Measurements from ENCODE around the gene CREBL2.

CREBL2 gene

DNA sequence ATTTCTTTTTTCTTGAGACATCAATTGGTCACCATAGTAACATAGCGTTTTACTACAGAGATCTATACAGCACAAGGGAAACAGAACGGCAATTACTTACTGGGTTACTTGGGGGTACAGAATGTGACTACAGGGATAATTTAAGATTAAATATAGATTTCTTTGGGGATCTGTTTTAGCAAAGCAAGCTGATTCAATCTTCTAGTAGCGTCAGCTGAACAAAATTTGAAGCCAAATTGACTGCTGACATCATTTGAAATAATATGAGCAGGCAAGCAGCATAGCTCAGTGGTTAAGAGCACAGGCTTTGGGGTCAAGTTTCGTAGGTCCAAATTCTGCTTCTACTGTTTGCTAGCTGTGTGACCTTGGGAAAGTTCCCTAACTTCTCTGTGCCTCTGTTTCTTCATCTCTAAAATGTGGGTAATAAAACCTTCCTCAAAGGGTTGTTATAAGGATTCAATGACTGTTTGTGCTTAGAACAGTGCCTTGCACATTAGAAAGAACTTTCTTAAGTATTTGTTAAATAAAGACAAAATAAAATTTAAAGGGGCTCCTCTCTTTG is 71.5 kb downstream of the CREBL2 start:
- no peak for DNase-seq (ENCODE audit: insufficient read length, low spot score)
- FAIRE-seq, result no peak

DNA sequence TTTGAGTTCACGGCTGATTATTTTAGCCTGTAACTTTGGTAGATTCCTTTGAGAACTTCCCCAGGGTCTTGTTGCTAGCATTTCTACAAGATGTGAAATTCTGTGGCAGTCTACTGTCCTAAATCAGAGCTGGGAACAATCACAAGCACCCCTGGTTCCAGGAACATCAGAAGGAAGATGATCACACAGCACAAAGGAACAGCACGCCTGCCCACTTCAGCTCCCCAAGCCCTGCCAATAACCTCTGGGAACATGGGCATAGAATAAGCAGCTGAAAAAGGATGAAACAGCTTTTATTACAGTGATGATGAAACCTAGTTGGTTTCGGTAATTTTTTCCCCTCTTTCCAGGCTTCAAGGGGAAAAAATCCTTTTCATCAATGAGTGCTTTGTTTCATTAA is 72.0 kb downstream of the CREBL2 start:
- FAIRE-seq (no peak), DNase-seq (ENCODE audit: insufficient read length, low spot score) (no peak)
- TF ChIP-seq POU2F2 (IDR thresholded peaks at IDR 0.05; ENCODE audit: low read depth, low read length) (no peak), SPI1 (IDR thresholded peaks at IDR 0.05; ENCODE audit: low read depth, low read length) (no peak), TAF1 (IDR thresholded peaks at IDR 0.05; ENCODE audit: low read depth, low read length) (no peak), PAX5 (IDR thresholded peaks at IDR 0.05; ENCODE audit: insufficient read depth, low read length, severe bottlenecking) (no peak), POLR2AphosphoS5 (IDR thresholded peaks at IDR 0.05; ENCODE audit: low read depth, low read length) (no peak), POLR2A (IDR thresholded peaks at IDR 0.05; ENCODE audit: low read depth, low read length) (no peak)

More for the DNA sequence above, 71.5 kb downstream of the CREBL2 start:
- TF ChIP-seq POLR2A (IDR thresholded peaks at IDR 0.05; ENCODE audit: low read depth, low read length) (no peak), SPI1 (IDR thresholded peaks at IDR 0.05; ENCODE audit: low read depth, low read length) (no peak), POU2F2 (IDR thresholded peaks at IDR 0.05; ENCODE audit: low read depth, low read length) (no peak), POLR2AphosphoS5 (IDR thresholded peaks at IDR 0.05; ENCODE audit: low read depth, low read length) (no peak), TAF1 (IDR thresholded peaks at IDR 0.05; ENCODE audit: low read depth, low read length) (no peak), PAX5 (IDR thresholded peaks at IDR 0.05; ENCODE audit: insufficient read depth, low read length, severe bottlenecking) (no peak)

DNA sequence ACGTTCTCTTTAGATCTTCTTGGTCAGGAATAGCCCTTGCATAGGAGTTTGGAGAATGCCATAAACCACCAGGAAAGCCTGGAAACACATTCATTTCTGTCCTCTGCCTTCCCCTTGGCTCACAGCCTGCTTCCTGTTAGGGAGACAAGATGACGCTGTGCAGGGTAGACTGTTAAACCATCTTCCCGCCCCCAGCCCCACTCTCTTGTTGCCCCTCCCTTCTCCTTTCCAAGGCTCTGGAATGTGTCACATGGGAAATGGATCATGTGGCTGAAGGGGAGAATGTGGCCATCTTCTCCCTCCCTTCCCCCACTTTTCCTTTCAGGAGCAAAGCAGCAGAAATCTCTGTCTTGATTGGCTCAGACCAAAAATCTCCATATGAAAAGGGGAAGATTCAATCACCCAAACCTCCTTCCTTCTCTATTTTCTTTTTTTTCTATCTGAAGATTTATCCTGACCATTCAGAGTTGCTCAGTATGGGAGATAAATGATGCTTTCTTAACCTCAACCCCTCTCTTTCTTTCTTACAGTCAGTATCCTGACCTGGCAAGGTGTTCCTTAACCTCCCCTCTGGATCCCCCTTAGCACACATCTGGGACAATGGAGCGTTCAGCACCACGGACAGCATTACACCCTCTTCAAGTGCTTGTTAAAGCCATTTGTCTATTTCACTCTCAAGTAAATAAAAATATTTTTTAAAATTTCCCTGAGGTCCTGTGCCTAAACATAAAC is 72.9 kb downstream of the CREBL2 start:
- DNase-seq (ENCODE audit: insufficient read length, low spot score) (no peak), FAIRE-seq (peak; percentile 55)
- no peak for TF ChIP-seq TAF1 (IDR thresholded peaks at IDR 0.05; ENCODE audit: low read depth, low read length)
- TF ChIP-seq POU2F2 (IDR thresholded peaks at IDR 0.05; ENCODE audit: low read depth, low read length), result no peak
- no peak for TF ChIP-seq PAX5 (IDR thresholded peaks at IDR 0.05; ENCODE audit: insufficient read depth, low read length, severe bottlenecking)
- TF ChIP-seq POLR2A (IDR thresholded peaks at IDR 0.05; ENCODE audit: low read depth, low read length), result no peak
- no peak for TF ChIP-seq SPI1 (IDR thresholded peaks at IDR 0.05; ENCODE audit: low read depth, low read length)
- TF ChIP-seq POLR2AphosphoS5 (IDR thresholded peaks at IDR 0.05; ENCODE audit: low read depth, low read length), result no peak

DNA sequence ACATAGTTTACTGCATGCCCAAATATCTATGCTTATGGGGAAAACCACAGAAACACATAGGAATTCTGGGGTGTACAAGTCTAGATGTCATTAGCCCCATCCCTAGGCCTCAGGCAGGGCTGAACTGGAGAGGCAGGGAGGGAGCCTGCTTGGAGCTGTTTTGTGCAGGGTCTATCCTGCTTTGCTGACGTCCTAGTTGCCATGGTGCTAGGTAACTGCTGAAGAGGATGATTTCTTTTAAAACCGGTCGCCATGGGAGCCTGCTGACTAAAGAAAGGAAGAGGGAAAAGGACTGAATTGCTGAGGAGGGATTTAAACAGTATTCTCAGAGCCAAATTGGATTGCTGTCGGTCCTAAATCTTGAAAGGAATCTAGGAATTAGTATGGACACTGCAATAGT is 73.6 kb downstream of the CREBL2 start:
- TF ChIP-seq POLR2AphosphoS5 (IDR thresholded peaks at IDR 0.05; ENCODE audit: low read depth, low read length), result no peak
- TF ChIP-seq POLR2A (IDR thresholded peaks at IDR 0.05; ENCODE audit: low read depth, low read length), result no peak
- no peak for FAIRE-seq
- DNase-seq (ENCODE audit: insufficient read length, low spot score), result no peak

DNA sequence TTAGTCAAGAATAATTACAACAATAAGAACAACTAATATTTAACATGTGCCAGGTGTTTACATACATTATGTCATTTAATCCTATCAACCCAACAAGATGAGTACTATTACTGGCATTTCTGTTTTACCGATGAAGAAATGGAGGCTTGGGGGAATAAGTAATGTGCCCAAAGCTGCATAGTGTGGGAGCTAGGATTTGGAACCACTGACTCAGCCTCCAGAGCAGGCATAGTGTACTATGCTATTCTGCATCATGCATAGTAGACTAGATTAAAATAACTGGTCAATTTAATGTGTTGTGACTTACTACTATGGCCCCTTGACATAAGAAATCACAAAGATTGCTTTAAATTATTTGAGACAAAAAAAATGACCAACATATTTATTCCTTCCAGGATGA is 74.8 kb downstream of the CREBL2 start:
- no peak for FAIRE-seq
- no peak for DNase-seq (ENCODE audit: insufficient read length, low spot score)
- TF ChIP-seq PAX5 (IDR thresholded peaks at IDR 0.05; ENCODE audit: insufficient read depth, low read length, severe bottlenecking) (no peak), TAF1 (IDR thresholded peaks at IDR 0.05; ENCODE audit: low read depth, low read length) (no peak), POU2F2 (IDR thresholded peaks at IDR 0.05; ENCODE audit: low read depth, low read length) (no peak), POLR2AphosphoS5 (IDR thresholded peaks at IDR 0.05; ENCODE audit: low read depth, low read length) (no peak), SPI1 (IDR thresholded peaks at IDR 0.05; ENCODE audit: low read depth, low read length) (no peak), POLR2A (IDR thresholded peaks at IDR 0.05; ENCODE audit: low read depth, low read length) (no peak)

DNA sequence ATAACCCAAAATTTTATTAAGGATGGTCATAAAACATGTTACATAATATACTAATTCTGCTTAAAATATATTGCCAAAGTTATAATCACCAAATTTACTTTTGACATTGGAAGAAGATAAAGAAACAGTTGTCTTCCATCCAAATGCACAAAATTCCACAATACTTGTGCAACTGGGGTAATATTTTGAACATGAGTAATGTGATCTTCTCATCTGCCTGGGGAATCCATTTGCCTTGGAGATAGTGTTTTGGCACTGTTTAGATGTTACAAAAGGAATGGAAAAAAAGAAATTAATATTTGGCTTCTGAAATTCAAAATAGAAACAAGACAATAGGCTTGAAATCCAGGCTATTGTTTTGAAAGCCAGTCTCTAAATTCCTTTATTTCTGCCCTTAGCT is 75.2 kb downstream of the CREBL2 start:
- FAIRE-seq (no peak), DNase-seq (ENCODE audit: insufficient read length, low spot score) (no peak)
- TF ChIP-seq SPI1 (IDR thresholded peaks at IDR 0.05; ENCODE audit: low read depth, low read length) (no peak), POU2F2 (IDR thresholded peaks at IDR 0.05; ENCODE audit: low read depth, low read length) (no peak), POLR2A (IDR thresholded peaks at IDR 0.05; ENCODE audit: low read depth, low read length) (no peak), TAF1 (IDR thresholded peaks at IDR 0.05; ENCODE audit: low read depth, low read length) (no peak), PAX5 (IDR thresholded peaks at IDR 0.05; ENCODE audit: insufficient read depth, low read length, severe bottlenecking) (no peak), POLR2AphosphoS5 (IDR thresholded peaks at IDR 0.05; ENCODE audit: low read depth, low read length) (no peak)

DNA sequence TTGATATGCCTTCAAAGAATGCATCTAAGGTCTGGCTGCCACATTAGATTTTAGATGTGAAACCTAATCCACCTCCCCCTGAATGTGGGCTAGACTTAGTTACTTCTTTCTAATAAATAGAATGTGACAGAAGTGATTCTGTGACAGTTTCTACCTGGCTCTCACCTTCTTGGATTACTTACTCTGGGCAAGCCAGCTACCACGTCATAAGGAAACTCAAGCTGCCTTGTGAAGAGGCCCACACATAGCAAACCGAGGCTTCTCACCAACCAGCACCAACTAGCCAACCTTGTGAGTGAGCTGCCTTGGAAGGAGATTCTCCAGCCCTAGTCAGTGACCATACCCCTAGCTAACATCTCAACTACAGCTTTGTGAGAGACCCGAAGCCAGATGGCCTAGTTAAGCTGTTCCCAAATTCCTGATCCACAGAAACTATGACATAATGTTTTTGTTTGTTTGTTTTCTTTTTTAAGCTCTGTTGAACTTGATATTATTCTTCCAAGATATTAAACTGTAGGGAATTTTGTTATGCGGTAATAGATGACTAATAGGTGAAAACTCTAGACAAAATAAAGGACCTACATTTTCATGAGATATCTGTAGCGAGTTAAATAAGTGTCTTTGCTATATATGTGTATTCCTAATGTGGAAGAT is 78.1 kb downstream of the CREBL2 start:
- DNase-seq (ENCODE audit: insufficient read length, low spot score), result no peak
- FAIRE-seq, result no peak

DNA sequence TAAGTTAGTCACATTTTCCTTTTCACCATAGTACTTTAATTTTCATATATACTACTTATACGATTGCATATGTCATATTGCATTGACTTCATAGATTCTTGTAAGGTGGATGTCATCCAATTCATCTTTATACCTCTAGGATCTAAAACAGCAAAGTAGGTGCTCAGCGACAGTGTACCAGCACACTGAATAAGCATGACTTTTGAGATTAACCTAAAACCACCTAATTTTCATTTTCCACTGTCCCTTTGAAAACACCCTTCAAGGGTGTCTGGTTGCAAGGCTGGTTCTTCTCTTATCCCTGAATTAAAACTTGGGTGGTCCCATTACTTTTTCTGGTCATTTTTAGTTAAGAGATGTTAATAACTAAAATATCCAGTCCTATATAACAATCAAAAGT is 79.9 kb downstream of the CREBL2 start:
- no peak for TF ChIP-seq PAX5 (IDR thresholded peaks at IDR 0.05; ENCODE audit: insufficient read depth, low read length, severe bottlenecking)
- TF ChIP-seq POU2F2 (IDR thresholded peaks at IDR 0.05; ENCODE audit: low read depth, low read length), result no peak
- no peak for TF ChIP-seq POLR2A (IDR thresholded peaks at IDR 0.05; ENCODE audit: low read depth, low read length)
- peak; percentile 94 for FAIRE-seq

More for the DNA sequence above, 78.1 kb downstream of the CREBL2 start:
- TF ChIP-seq POLR2A (IDR thresholded peaks at IDR 0.05; ENCODE audit: low read depth, low read length) (no peak), SPI1 (IDR thresholded peaks at IDR 0.05; ENCODE audit: low read depth, low read length) (no peak), POLR2AphosphoS5 (IDR thresholded peaks at IDR 0.05; ENCODE audit: low read depth, low read length) (no peak), POU2F2 (IDR thresholded peaks at IDR 0.05; ENCODE audit: low read depth, low read length) (no peak), PAX5 (IDR thresholded peaks at IDR 0.05; ENCODE audit: insufficient read depth, low read length, severe bottlenecking) (no peak), TAF1 (IDR thresholded peaks at IDR 0.05; ENCODE audit: low read depth, low read length) (no peak)

DNA sequence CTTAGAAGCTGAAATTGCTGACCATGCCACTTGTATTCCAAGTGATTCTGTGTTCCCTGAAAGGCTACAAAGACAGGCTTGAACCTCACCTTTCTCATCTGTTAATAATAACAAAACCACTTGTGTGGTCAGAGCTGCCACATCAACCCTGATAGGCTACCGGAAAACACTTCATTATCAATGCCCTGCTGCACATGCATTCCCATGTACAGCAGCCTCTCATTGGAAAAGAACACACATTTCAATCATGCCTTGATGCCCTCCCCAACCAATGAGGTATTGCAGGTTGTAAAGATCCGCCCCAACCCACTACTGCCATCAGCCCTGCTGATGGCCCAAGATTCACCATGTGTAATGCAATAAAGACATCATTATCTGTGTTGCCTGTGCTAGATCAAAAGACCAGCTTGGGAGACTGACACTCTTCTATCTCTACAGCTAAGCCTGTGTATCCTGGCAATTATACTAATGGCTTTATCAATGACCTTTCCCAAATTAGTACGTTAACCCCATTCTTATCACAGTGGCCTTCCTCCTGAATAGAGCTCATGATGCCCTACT is 81.5 kb downstream of the CREBL2 start:
- peak; percentile 87 for FAIRE-seq
- TF ChIP-seq SPI1 (IDR thresholded peaks at IDR 0.05; ENCODE audit: low read depth, low read length) (no peak), PAX5 (IDR thresholded peaks at IDR 0.05; ENCODE audit: insufficient read depth, low read length, severe bottlenecking) (peak; percentile 37), POLR2A (IDR thresholded peaks at IDR 0.05; ENCODE audit: low read depth, low read length) (no peak), POU2F2 (IDR thresholded peaks at IDR 0.05; ENCODE audit: low read depth, low read length) (no peak), TAF1 (IDR thresholded peaks at IDR 0.05; ENCODE audit: low read depth, low read length) (no peak)
- no peak for DNase-seq (ENCODE audit: insufficient read length, low spot score)

More for the DNA sequence above, 79.9 kb downstream of the CREBL2 start:
- no peak for DNase-seq (ENCODE audit: insufficient read length, low spot score)
